ENCODE data around the gene C1QL3. TPM values are rescaled to one million over a fixed set of nuclear protein-coding genes. Genes with fewer than 3 reads are reported as not detected.

The C1QL3 gene

GRCh38 chr10:16472828-16473227 is 48.9 kb downstream of the C1QL3 start:
- no peaks in the 10 kb centered on the region for H3K27me3 ChIP-seq (ENCODE audit: control insufficient read depth in 3 of 3, insufficient read depth in 3 of 3, low read depth in 1 of 3, low read length in 3 of 3)
- no peak overlapping the region for H3K4me2 ChIP-seq (ENCODE audit: insufficient read depth, low read length, poor library complexity, severe bottlenecking)
- H2AFZ ChIP-seq (ENCODE audit: low read length), result no peak overlapping the region
- H3K23ac ChIP-seq (ENCODE audit: low read depth, low read length, poor library complexity), result no peak overlapping the region
- H2BK120ac ChIP-seq (ENCODE audit: low read depth, low read length), result no peak overlapping the region
- no peak overlapping the region for H3K4ac ChIP-seq (ENCODE audit: low read length)
- WGBS, 2 donors (ENCODE audit: extremely low coverage in 2 of 2, insufficient read length in 2 of 2, insufficient replicate concordance in 1 of 2), result no CpG with 5 or more reads among the region's 3 CpGs
- no peak overlapping the region for H3K9ac ChIP-seq (ENCODE audit: low read depth, low read length, poor library complexity)
- no peak overlapping the region for H2BK5ac ChIP-seq (ENCODE audit: low read length)
- H3K18ac ChIP-seq (ENCODE audit: low read length), result no peak overlapping the region
- H2BK15ac ChIP-seq (ENCODE audit: low read length), result no peak overlapping the region
- H4K8ac ChIP-seq (ENCODE audit: low read depth, low read length), result no peak overlapping the region
- H3K4me3 ChIP-seq (ENCODE audit: low read length in 2 of 2), result no peak overlapping the region
- no peak overlapping the region for H3K27ac ChIP-seq (replicated peaks; ENCODE audit: low read length)
- no peaks in the 10 kb centered on the region for H3K9me3 ChIP-seq (replicated peaks in 1 of 2; ENCODE audit: control insufficient read depth in 2 of 2, insufficient read depth in 1 of 2, low read depth in 1 of 2, low read length in 2 of 2)
- no peak overlapping the region for H4K91ac ChIP-seq (ENCODE audit: low read depth, low read length, poor library complexity)
- DNase-seq (ENCODE audit: low spot score), result no peak
- H2AK5ac ChIP-seq (ENCODE audit: low read depth, low read length), result no peak overlapping the region
- no peak overlapping the region for H3K14ac ChIP-seq (ENCODE audit: low read length)
- no peaks in the 10 kb centered on the region for H3K79me1 ChIP-seq (ENCODE audit: low read depth, low read length)
- H3K36me3 ChIP-seq (replicated peaks in 1 of 2; ENCODE audit: control insufficient read depth in 2 of 2, insufficient read depth in 2 of 2, low read length in 2 of 2), result no peaks in the 10 kb centered on the region
- no peaks in the 10 kb centered on the region for H3K4me1 ChIP-seq (ENCODE audit: control insufficient read depth in 2 of 2, insufficient read depth in 1 of 2, low read depth in 1 of 2, low read length in 2 of 2)
- no peak overlapping the region for H2BK12ac ChIP-seq (ENCODE audit: low read length)

DNA sequence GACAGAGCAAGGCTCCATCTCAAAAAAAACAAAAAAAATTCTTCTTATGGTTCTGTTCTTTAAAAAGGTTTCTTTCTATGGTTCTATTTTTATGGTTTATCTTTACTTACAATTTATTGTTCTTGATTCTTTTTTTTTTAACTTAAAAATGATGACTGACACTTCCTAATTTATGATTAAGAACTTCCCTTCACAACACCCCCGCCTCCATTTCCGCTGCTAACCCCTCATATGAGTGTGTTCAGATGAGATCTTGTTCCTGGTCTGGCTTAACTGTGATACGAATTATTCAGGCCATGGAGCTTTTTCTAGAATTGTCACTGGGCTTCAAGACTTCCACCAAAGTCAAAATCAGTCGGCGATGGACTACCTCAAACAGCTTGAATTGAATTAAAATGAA is 50.9 kb downstream of the C1QL3 start:
- Histone ChIP-seq H3K9ac (ENCODE audit: low read depth, low read length, poor library complexity) (no peak overlapping the region), H4K91ac (ENCODE audit: low read depth, low read length, poor library complexity) (no peak overlapping the region), H2AK5ac (ENCODE audit: low read depth, low read length) (no peak overlapping the region), H2AFZ (ENCODE audit: low read length) (no peak overlapping the region), H2BK15ac (ENCODE audit: low read length) (no peak overlapping the region), H3K4ac (ENCODE audit: low read length) (no peak overlapping the region), H4K8ac (ENCODE audit: low read depth, low read length) (no peak overlapping the region), H3K27me3 (ENCODE audit: control insufficient read depth in 3 of 3, insufficient read depth in 3 of 3, low read depth in 1 of 3, low read length in 3 of 3) (no peaks in the 10 kb centered on the region), H3K23ac (ENCODE audit: low read depth, low read length, poor library complexity) (no peak overlapping the region), H3K4me2 (ENCODE audit: insufficient read depth, low read length, poor library complexity, severe bottlenecking) (no peak overlapping the region), H3K4me3 (ENCODE audit: low read length in 2 of 2) (no peak overlapping the region), H3K79me1 (ENCODE audit: low read depth, low read length) (no peaks in the 10 kb centered on the region), H2BK120ac (ENCODE audit: low read depth, low read length) (no peak overlapping the region), H3K4me1 (ENCODE audit: control insufficient read depth in 2 of 2, insufficient read depth in 1 of 2, low read depth in 1 of 2, low read length in 2 of 2) (no peaks in the 10 kb centered on the region), H3K36me3 (replicated peaks in 1 of 2; ENCODE audit: control insufficient read depth in 2 of 2, insufficient read depth in 2 of 2, low read length in 2 of 2) (no peaks in the 10 kb centered on the region), H3K14ac (ENCODE audit: low read length) (no peak overlapping the region), H2BK5ac (ENCODE audit: low read length) (no peak overlapping the region), H3K9me3 (replicated peaks in 1 of 2; ENCODE audit: control insufficient read depth in 2 of 2, insufficient read depth in 1 of 2, low read depth in 1 of 2, low read length in 2 of 2) (no peaks in the 10 kb centered on the region), H2BK12ac (ENCODE audit: low read length) (no peak overlapping the region), H3K27ac (replicated peaks; ENCODE audit: low read length) (no peak overlapping the region), H3K18ac (ENCODE audit: low read length) (no peak overlapping the region)
- no peak for DNase-seq (ENCODE audit: low spot score)
- WGBS, 2 donors (ENCODE audit: extremely low coverage in 2 of 2, insufficient read length in 2 of 2, insufficient replicate concordance in 1 of 2), result no CpG with 5 or more reads among the region's 5 CpGs

DNA sequence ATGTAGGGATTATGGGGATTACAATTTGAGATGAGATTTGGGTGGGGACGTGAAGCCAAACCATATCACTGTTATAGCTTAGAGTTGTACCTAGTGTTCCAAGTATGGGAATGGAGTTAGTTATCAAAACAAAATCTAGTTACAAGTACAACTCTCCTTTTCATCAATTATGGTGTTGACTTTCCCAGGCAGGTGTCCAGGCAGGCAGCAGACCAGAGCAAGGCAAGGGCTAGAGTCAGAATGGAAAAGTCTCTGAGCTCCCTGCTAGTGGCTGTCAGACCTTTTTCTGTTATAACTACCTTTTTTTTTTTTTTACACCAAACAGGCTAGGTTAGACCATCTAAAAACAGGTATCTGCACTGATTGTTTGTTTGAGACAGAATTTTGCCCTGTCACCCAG is 55.7 kb downstream of the C1QL3 start:
- Histone ChIP-seq H3K36me3 (replicated peaks in 1 of 2; ENCODE audit: control insufficient read depth in 2 of 2, insufficient read depth in 2 of 2, low read length in 2 of 2) (no peaks in the 10 kb centered on the region), H3K14ac (ENCODE audit: low read length) (no peak overlapping the region), H2BK12ac (ENCODE audit: low read length) (no peak overlapping the region), H4K8ac (ENCODE audit: low read depth, low read length) (no peak overlapping the region), H3K27ac (replicated peaks; ENCODE audit: low read length) (no peak overlapping the region), H3K9ac (ENCODE audit: low read depth, low read length, poor library complexity) (no peak overlapping the region), H3K4me1 (ENCODE audit: control insufficient read depth in 2 of 2, insufficient read depth in 1 of 2, low read depth in 1 of 2, low read length in 2 of 2) (no peaks in the 10 kb centered on the region), H2BK15ac (ENCODE audit: low read length) (no peak overlapping the region), H3K79me1 (ENCODE audit: low read depth, low read length) (peaks cover 2% of the 10 kb centered on the region), H2AK5ac (ENCODE audit: low read depth, low read length) (no peak overlapping the region), H3K4me3 (ENCODE audit: low read length in 2 of 2) (no peak overlapping the region), H4K91ac (ENCODE audit: low read depth, low read length, poor library complexity) (no peak overlapping the region), H2BK5ac (ENCODE audit: low read length) (no peak overlapping the region), H3K4ac (ENCODE audit: low read length) (no peak overlapping the region), H2BK120ac (ENCODE audit: low read depth, low read length) (no peak overlapping the region), H3K9me3 (replicated peaks in 1 of 2; ENCODE audit: control insufficient read depth in 2 of 2, insufficient read depth in 1 of 2, low read depth in 1 of 2, low read length in 2 of 2) (no peaks in the 10 kb centered on the region), H3K23ac (ENCODE audit: low read depth, low read length, poor library complexity) (no peak overlapping the region), H3K27me3 (ENCODE audit: control insufficient read depth in 3 of 3, insufficient read depth in 3 of 3, low read depth in 1 of 3, low read length in 3 of 3) (no peaks in the 10 kb centered on the region), H2AFZ (ENCODE audit: low read length) (no peak overlapping the region), H3K18ac (ENCODE audit: low read length) (no peak overlapping the region), H3K4me2 (ENCODE audit: insufficient read depth, low read length, poor library complexity, severe bottlenecking) (no peak overlapping the region)
- WGBS, 2 donors (ENCODE audit: extremely low coverage in 2 of 2, insufficient read length in 2 of 2, insufficient replicate concordance in 1 of 2), result no CpG with 5 or more reads among the region's 1 CpG
- no peak for DNase-seq (ENCODE audit: low spot score)

Small RNA genes within 50 kb of the gene (small RNA-seq; reads per million reads assigned to genes)
- gene RNU2-18P (ENCODE audit: insufficient read depth), result not detected
